T-helper 1 cell treated with Interleukin-12 subunit alpha and Interleukin-12 subunit beta and Interleukin-4 antibody, amounts not matched to agents 30 μg/mL and 1 μg/mL, for 36 hours (primary cell): ENCODE data around the gene ATG13.
"Not testable (repeated sequence)": the region's sequence is repeated elsewhere in the genome, so short reads cannot be mapped to it uniquely, and the experiment has no call there.

Experiments used
- H3K27ac Mint-ChIP-seq: one replicate; pipeline ENCODE4 v1.8.0; 2021; ENCODE audit warnings: mild to moderate bottlenecking, mixed read lengths
- H3K27me3 Mint-ChIP-seq: one replicate; pipeline ENCODE4 v1.8.0; 2021; ENCODE audit warnings: low read depth, mixed read lengths
- H3K36me3 Mint-ChIP-seq: one replicate; pipeline ENCODE4 v1.8.0; 2021; ENCODE audit warnings: low read depth, mixed read lengths
- H3K4me1 Mint-ChIP-seq: one replicate; pipeline ENCODE4 v1.8.0; 2021; ENCODE audit warnings: low read depth, mixed read lengths
- H3K4me3 Mint-ChIP-seq: one replicate; pipeline ENCODE4 v1.8.0; 2021; ENCODE audit warnings: mild to moderate bottlenecking, moderate library complexity, mixed read lengths
- H3K9me3 Mint-ChIP-seq: one replicate; pipeline ENCODE4 v1.8.0; 2021; ENCODE audit warnings: mixed read lengths

Gene ATG13

GRCh38 chr11:46670521-46670920, 53.2 kb downstream of the ATG13 start:
- Mint-ChIP-seq H3K36me3 (peaks cover 48% of the 10 kb centered on the region), H3K4me1 (peaks cover 43% of the 10 kb centered on the region), H3K27ac (peak overlapping the region; percentile 84)
- H3K27me3 Mint-ChIP-seq, H3K9me3 Mint-ChIP-seq, H3K4me3 Mint-ChIP-seq: not testable (repeated sequence)

- Mint-ChIP-seq H3K9me3 (no peaks in the 10 kb centered on the region), H3K27me3 (no peaks in the 10 kb centered on the region), H3K4me1 (peaks cover 47% of the 10 kb centered on the region), H3K36me3 (peaks cover 47% of the 10 kb centered on the region), H3K27ac (peak overlapping the region; percentile 84), H3K4me3 (peak overlapping the region; percentile 10)
These were observed 54.6 kb downstream of the ATG13 start for GRCh38 chr11:46671958-46672315.

DNA sequence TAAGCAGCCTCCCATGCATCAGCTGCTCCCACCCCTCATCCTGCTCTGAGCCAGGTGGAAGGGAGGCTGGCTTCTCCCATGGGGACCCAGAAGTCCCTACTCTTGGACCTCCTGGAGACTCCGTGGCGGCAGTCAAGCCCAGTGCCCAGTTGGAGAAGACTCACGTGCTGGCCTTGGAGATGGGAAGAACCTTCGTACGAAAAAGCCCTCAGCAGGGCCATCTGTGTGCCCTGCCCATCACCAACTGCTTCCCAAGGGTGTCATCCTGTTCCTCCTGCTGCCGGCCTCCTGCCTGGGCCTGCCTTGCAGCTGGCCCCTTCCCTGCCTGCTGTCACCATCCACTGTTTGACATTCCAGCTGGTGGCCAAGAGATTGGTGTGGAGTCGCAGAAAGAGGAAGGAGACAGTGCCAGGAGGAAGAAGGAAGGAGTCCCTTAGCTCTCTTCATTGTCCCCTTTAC, 55.1 kb downstream of the ATG13 start:
- Mint-ChIP-seq H3K27ac (peak overlapping the region; percentile 86), H3K36me3 (peaks cover 46% of the 10 kb centered on the region), H3K4me1 (peaks cover 49% of the 10 kb centered on the region), H3K4me3 (no peak overlapping the region), H3K27me3 (no peaks in the 10 kb centered on the region), H3K9me3 (no peaks in the 10 kb centered on the region)

- Mint-ChIP-seq H3K4me1 (peaks cover 49% of the 10 kb centered on the region), H3K9me3 (no peaks in the 10 kb centered on the region), H3K4me3 (no peak overlapping the region), H3K36me3 (peaks cover 48% of the 10 kb centered on the region), H3K27me3 (no peaks in the 10 kb centered on the region), H3K27ac (peak overlapping the region; percentile 78)
These were observed 56.5 kb downstream of the ATG13 start for GRCh38 chr11:46673713-46674462.

DNA sequence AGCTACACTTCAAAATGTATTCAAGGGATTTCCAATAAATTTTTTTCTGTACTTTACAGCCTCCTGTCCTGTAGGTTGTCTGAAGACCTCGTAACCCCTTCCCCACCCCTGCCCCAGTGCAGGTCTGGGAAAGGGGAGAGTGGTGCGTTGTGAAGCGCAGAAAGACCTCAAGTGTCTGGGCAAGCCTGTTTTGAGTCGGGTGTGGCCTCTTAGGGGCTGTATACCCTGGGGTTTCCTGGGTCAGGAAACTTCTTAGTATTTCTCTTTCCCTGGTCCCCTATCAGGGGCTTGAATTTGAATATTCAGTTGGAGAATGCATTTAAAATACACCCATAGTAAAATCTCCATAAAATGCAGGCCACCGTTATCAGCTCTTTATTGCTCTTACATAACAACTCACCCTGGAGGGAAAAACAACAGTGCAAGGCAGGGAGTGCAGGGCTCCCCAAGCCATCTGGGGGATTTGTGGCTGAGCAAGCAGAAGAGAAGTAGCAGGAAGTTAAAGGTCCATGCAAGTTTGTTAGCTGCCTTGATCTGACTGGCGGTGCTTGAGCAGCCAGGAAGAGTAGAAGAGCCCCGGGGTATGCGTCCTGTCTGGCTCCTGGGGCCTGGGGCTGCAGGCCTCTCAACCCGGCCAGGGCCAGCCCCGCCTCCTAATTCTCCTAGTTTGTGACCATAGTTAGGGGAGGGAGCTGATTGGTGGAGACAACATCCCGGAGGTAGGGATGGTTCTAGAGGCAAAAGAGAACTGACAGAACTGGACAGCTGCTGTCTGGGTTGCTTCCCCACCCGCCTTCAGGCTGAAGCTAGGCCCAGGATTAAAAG, 57.3 kb downstream of the ATG13 start:
- H3K27ac Mint-ChIP-seq = peak overlapping the region; percentile 78
- H3K9me3 Mint-ChIP-seq = no peaks in the 10 kb centered on the region
- H3K27me3 Mint-ChIP-seq = no peaks in the 10 kb centered on the region
- peaks cover 44% of the 10 kb centered on the region for H3K4me1 Mint-ChIP-seq
- H3K36me3 Mint-ChIP-seq = peaks cover 42% of the 10 kb centered on the region
- H3K4me3 Mint-ChIP-seq = no peak overlapping the region

DNA sequence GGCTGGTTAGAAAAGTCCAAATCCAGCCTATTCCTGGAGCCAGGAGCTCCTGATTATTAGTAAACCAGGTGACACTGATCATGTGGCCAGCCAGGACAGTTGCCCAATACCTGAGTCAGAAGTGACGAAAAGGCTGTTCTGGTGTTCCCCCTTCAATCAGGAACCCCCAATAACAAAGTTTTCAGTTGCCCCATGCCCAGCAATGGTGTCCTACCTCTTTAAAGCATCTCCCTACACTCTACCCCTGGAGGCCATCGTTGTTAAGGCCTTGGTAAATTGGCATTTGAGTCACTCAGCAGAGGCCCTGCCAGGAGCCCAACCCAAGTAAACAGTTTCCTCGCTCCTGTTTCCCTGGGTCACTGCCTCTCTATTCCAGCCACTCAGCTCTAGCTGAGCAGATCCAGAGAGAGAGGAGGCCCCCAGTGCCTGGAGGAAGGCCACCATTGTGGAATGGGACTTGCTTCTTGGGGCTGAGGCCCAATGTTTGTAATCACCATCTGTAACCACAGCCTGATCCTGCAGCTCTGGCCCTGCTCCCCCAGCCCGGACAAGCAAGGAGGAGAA, 58.0 kb downstream of the ATG13 start:
- Mint-ChIP-seq H3K9me3 (no peaks in the 10 kb centered on the region), H3K4me3 (no peak overlapping the region), H3K4me1 (peaks cover 42% of the 10 kb centered on the region), H3K27me3 (no peaks in the 10 kb centered on the region), H3K27ac (peak overlapping the region; percentile 78), H3K36me3 (peaks cover 40% of the 10 kb centered on the region)

- Mint-ChIP-seq H3K27me3 (no peaks in the 10 kb centered on the region), H3K4me1 (peaks cover 38% of the 10 kb centered on the region), H3K27ac (no peak overlapping the region), H3K9me3 (no peaks in the 10 kb centered on the region), H3K36me3 (peaks cover 43% of the 10 kb centered on the region), H3K4me3 (no peak overlapping the region)
These were observed 58.6 kb downstream of the ATG13 start for GRCh38 chr11:46675949-46676348.

DNA sequence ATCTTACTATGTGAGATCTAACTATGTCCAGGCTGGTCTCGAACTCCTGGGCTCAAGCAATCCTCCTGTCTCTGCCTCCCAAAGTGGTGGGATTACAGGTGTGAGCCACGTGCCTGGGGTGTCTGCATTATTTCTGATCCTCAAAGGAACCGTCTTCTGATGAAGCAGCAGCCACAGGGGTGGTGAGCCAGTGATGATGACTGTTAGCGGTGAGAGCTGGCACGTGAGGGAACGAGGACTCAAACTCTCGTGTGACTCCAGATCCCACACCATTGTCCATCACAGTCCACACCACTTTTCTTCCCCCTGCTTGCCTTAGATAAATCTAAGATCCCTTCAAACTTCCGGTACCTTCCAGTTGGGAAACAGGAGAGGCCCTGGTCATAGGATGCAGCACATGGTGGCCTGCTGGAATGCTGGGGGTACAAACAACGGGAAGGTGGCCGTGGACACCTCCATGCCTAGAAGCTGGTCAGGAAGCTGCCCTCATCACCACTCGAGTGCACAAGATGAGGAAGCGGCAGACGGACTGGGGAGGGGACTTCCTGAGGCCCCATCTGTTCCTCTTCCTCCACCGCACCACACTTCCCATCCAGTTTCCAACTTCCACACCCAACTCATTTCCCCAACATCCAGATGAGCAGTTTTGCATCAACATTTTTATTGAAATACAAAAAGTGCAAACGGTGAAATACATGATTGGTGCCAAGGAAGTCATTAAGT, 59.2 kb downstream of the ATG13 start:
- no peak overlapping the region for H3K4me3 Mint-ChIP-seq
- peak overlapping the region; percentile 51 for H3K27ac Mint-ChIP-seq
- no peaks in the 10 kb centered on the region for H3K27me3 Mint-ChIP-seq
- H3K36me3 Mint-ChIP-seq = peaks cover 40% of the 10 kb centered on the region
- H3K9me3 Mint-ChIP-seq = no peaks in the 10 kb centered on the region
- peaks cover 31% of the 10 kb centered on the region for H3K4me1 Mint-ChIP-seq

- no peak overlapping the region for H3K27ac Mint-ChIP-seq
- H3K36me3 Mint-ChIP-seq = peaks cover 34% of the 10 kb centered on the region
These were observed 59.8 kb downstream of the ATG13 start for GRCh38 chr11:46677169-46677568.

GRCh38 chr11:46677991-46678740, 60.8 kb downstream of the ATG13 start:
- peaks cover 17% of the 10 kb centered on the region for H3K4me1 Mint-ChIP-seq
- peaks cover 25% of the 10 kb centered on the region for H3K36me3 Mint-ChIP-seq
- H3K4me3 Mint-ChIP-seq = no peak overlapping the region
- peak overlapping the region; percentile 41 for H3K27ac Mint-ChIP-seq
- no peaks in the 10 kb centered on the region for H3K27me3 Mint-ChIP-seq
- no peaks in the 10 kb centered on the region for H3K9me3 Mint-ChIP-seq

More at GRCh38 chr11:46677169-46677568, 59.8 kb downstream of the ATG13 start:
- Mint-ChIP-seq H3K9me3 (no peaks in the 10 kb centered on the region), H3K4me1 (peaks cover 25% of the 10 kb centered on the region), H3K27me3 (no peaks in the 10 kb centered on the region), H3K4me3 (no peak overlapping the region)

- Mint-ChIP-seq H3K27me3 (no peaks in the 10 kb centered on the region), H3K4me1 (peaks cover 14% of the 10 kb centered on the region), H3K4me3 (no peak overlapping the region), H3K9me3 (no peaks in the 10 kb centered on the region), H3K27ac (no peak overlapping the region), H3K36me3 (peaks cover 25% of the 10 kb centered on the region)
These were observed 61.4 kb downstream of the ATG13 start for GRCh38 chr11:46678741-46679130.

- Mint-ChIP-seq H3K36me3 (peaks cover 26% of the 10 kb centered on the region), H3K4me1 (peaks cover 13% of the 10 kb centered on the region), H3K27ac (no peak overlapping the region)
These were observed 62.1 kb downstream of the ATG13 start for GRCh38 chr11:46679241-46680163.

DNA sequence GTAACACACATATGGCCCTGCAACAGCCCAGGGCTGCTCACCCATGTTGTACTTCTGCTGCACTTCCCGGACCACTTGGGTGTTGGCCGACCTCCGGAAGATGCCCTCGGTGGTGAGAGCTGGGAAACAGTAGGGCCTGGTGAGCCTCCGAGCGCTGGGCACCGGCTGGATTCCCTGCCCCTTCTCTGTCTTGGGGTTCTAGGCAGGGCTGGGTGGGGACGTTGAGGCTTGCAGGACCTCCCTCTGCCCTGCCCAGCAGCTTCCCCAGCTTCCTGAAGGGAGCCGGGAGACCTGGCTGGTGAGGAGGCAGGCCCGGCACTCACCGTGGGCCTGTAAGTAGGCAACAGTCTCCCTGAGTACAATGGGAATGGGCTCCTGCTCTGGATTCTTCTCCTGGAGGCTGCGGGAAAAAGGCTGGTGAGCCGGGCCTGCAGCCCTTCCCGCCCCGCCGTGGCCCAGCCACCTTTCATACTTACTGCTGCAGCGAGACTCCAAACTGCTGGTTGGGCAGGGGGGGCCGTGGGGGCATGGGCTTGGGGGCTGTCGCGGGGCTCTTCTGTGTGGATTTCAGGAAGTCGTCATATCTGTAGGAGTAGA, 62.9 kb downstream of the ATG13 start:
- Mint-ChIP-seq H3K27me3 (no peaks in the 10 kb centered on the region), H3K4me3 (no peak overlapping the region), H3K36me3 (peaks cover 23% of the 10 kb centered on the region), H3K4me1 (peaks cover 8% of the 10 kb centered on the region), H3K9me3 (no peaks in the 10 kb centered on the region), H3K27ac (no peak overlapping the region)

More at GRCh38 chr11:46679241-46680163, 62.1 kb downstream of the ATG13 start:
- H3K9me3 Mint-ChIP-seq = no peaks in the 10 kb centered on the region
- H3K4me3 Mint-ChIP-seq = no peak overlapping the region
- H3K27me3 Mint-ChIP-seq = no peaks in the 10 kb centered on the region
